H1 (cell line): Measurements from ENCODE around the gene CERS5. TPM values are rescaled to one million over a fixed set of nuclear protein-coding genes. Genes with fewer than 3 reads are reported as not detected.

Experiments
- CTCF ChIA-PET: fragments of 300-600 bp; sonication (Branson Sonifier 250); formaldehyde crosslinking; loops from one replicate; lab custom pipeline; 2021; ENCODE audit not compliant: partially characterized antibody; lab: Charles Lee
- POLR2A ChIA-PET: fragments of 300-600 bp; sonication (Branson Sonifier 250); formaldehyde crosslinking; loops from one replicate; lab custom pipeline; 2021; ENCODE audit warnings: inconsistent platforms; ENCODE audit not compliant: partially characterized antibody; lab: Charles Lee
- DNase-seq, 2 experiments: peaks; one replicate each; pipeline versions ENCODE4 v3.0.0 to v3.0.0-alpha.2; 2010 to 2022; ENCODE audit warnings: low spot score in 2 of 2, low read depth in 1 of 2, mixed read lengths in 1 of 2
- FAIRE-seq: peaks from 2 replicates; lab custom pipeline; 2011; peaks lifted over from hg19 to GRCh38; lab: Jason Lieb, UNC
- H2AFZ ChIP-seq: 2 replicates; pipeline ENCODE4 v1.8.1; 2012; ENCODE audit warnings: low read length, inconsistent platforms
- H2AK5ac ChIP-seq: 2 replicates; pipeline ENCODE4 v1.6.1; 2013; ENCODE audit warnings: low read depth, low read length
- H2BK120ac ChIP-seq: replicated peaks from 2 replicates; pipeline ENCODE3; 2013; ENCODE audit warnings: low read depth, low read length, inconsistent platforms
- H2BK12ac ChIP-seq: 2 replicates; pipeline ENCODE4 v1.6.1; 2013; ENCODE audit warnings: low read depth, low read length
- H2BK15ac ChIP-seq: 2 replicates; pipeline ENCODE4 v1.6.1; 2013; ENCODE audit warnings: low read length
- H2BK20ac ChIP-seq: 2 replicates; pipeline ENCODE4 v1.6.1; 2013; ENCODE audit warnings: low read length
- H2BK5ac ChIP-seq: 2 replicates; pipeline ENCODE4 v1.6.1; 2013; ENCODE audit warnings: low read depth, low read length
- H3K14ac ChIP-seq: 2 replicates; pipeline ENCODE4 v1.6.1; 2013; ENCODE audit warnings: inconsistent platforms; ENCODE audit not compliant: insufficient read length
- H3K18ac ChIP-seq: 2 replicates; pipeline ENCODE4 v1.6.1; 2013; ENCODE audit warnings: low read length; ENCODE audit errors: extremely low read depth
- H3K23ac ChIP-seq: 2 replicates; pipeline ENCODE4 v1.6.1; 2013; ENCODE audit warnings: inconsistent platforms; ENCODE audit not compliant: insufficient read length
- H3K23me2 ChIP-seq: 2 replicates; pipeline ENCODE4 v1.6.1; 2013; ENCODE audit warnings: low read depth, low read length
- H3K27ac ChIP-seq: 2 replicates; pipeline ENCODE4 v1.6.1; 2011; ENCODE audit warnings: low read depth, low read length, inconsistent platforms
- H3K27me3 ChIP-seq, 4 experiments: replicated peaks in 1 of 4; 1 replicate in 1 of 4; 2 replicates in 3 of 4; pipeline versions ENCODE4 v1.6.1 to v1.8.1; 2011 to 2013; ENCODE audit warnings: low read length in 3 of 4, mild to moderate bottlenecking in 3 of 4, inconsistent platforms in 2 of 4, mixed read lengths in 2 of 4, moderate library complexity in 1 of 4; ENCODE audit not compliant: control insufficient read depth in 3 of 4, insufficient read depth in 3 of 4; ENCODE audit errors: extremely low read depth in 1 of 4
- H3K36me3 ChIP-seq, 4 experiments: 2 replicates each; pipeline versions ENCODE4 v1.6.1 to v1.8.1; 2011 to 2013; ENCODE audit warnings: mild to moderate bottlenecking in 4 of 4, low read length in 3 of 4, moderate library complexity in 2 of 4, control low read depth in 1 of 4, inconsistent platforms in 1 of 4; ENCODE audit not compliant: insufficient read depth in 4 of 4, control insufficient read depth in 2 of 4
- H3K4ac ChIP-seq: replicated peaks from 2 replicates; pipeline ENCODE3; 2013; ENCODE audit warnings: low read length, low read depth, mixed read lengths, inconsistent platforms; ENCODE audit not compliant: insufficient read length
- H3K4me1 ChIP-seq, 4 experiments: replicated peaks in 1 of 4; 1 replicate in 1 of 4; 2 replicates in 3 of 4; pipeline versions ENCODE4 v1.6.1 to v1.8.1; 2011 to 2013; ENCODE audit warnings: low read length in 3 of 4, inconsistent platforms in 2 of 4, mixed read lengths in 1 of 4; ENCODE audit not compliant: insufficient read depth in 4 of 4, control insufficient read depth in 3 of 4
- H3K4me2 ChIP-seq, 2 experiments: 2 replicates each; pipeline versions ENCODE4 v1.6.1 to v1.8.1; 2011 to 2013; ENCODE audit warnings: low read depth in 2 of 2, low read length in 2 of 2, control low read depth in 1 of 2, inconsistent platforms in 1 of 2, mild to moderate bottlenecking in 1 of 2; ENCODE audit not compliant: insufficient read depth in 1 of 2
- H3K4me3 ChIP-seq, 4 experiments: fragments of 200-600, 300-600 bp in 1 of 4; sonication (generic), shearing (Covaris generic), sonication (Bioruptor Twin) in 1 of 4; 2 replicates each; pipeline versions ENCODE4 v1.5.1 to v1.8.1; 2011 to 2016; ENCODE audit warnings: low read length in 4 of 4, low read depth in 3 of 4, control low read depth in 2 of 4, inconsistent platforms in 2 of 4, mild to moderate bottlenecking in 2 of 4, mixed read lengths in 1 of 4, moderate library complexity in 1 of 4; ENCODE audit not compliant: insufficient read depth in 2 of 4; ENCODE audit errors: extremely low read depth in 1 of 4
- H3K56ac ChIP-seq: replicated peaks from 2 replicates; pipeline ENCODE3; 2013; ENCODE audit warnings: low read depth, mild to moderate bottlenecking, mixed read lengths, low read length, inconsistent platforms; ENCODE audit not compliant: insufficient read length
- H3K79me1 ChIP-seq: 2 replicates; pipeline ENCODE4 v1.6.1; 2013; ENCODE audit warnings: low read depth, low read length, control low read depth
- H3K79me2 ChIP-seq, 2 experiments: 2 replicates each; pipeline versions ENCODE4 v1.6.1 to v1.8.1; 2012 to 2013; ENCODE audit warnings: low read length in 2 of 2, mild to moderate bottlenecking in 2 of 2, inconsistent platforms in 1 of 2; ENCODE audit not compliant: insufficient read depth in 2 of 2, control insufficient read depth in 1 of 2
- H3K9ac ChIP-seq, 4 experiments: replicated peaks in 1 of 4; 1 replicate in 1 of 4; 2 replicates in 3 of 4; pipeline versions ENCODE4 v1.6.1 to v1.8.1; 2011 to 2013; ENCODE audit warnings: low read depth in 3 of 4, low read length in 3 of 4, control low read depth in 2 of 4, mild to moderate bottlenecking in 2 of 4, moderate library complexity in 2 of 4, inconsistent platforms in 1 of 4; ENCODE audit errors: extremely low read depth in 1 of 4
- H3K9me3 ChIP-seq, 2 experiments: 2 replicates each; pipeline versions ENCODE4 v1.6.1 to v1.8.1; 2012 to 2013; ENCODE audit warnings: mild to moderate bottlenecking in 2 of 2, moderate library complexity in 2 of 2, control low read depth in 1 of 2, inconsistent platforms in 1 of 2, low read depth in 1 of 2, low read length in 1 of 2, mixed read lengths in 1 of 2; ENCODE audit not compliant: insufficient read depth in 2 of 2
- H4K20me1 ChIP-seq, 2 experiments: replicated peaks in 1 of 2; 2 replicates each; pipeline versions ENCODE3 to v1.8.1; 2011 to 2013; ENCODE audit warnings: inconsistent platforms in 2 of 2, low read length in 2 of 2, mild to moderate bottlenecking in 1 of 2; ENCODE audit not compliant: insufficient read depth in 2 of 2, control insufficient read depth in 1 of 2
- H4K5ac ChIP-seq: 2 replicates; pipeline ENCODE4 v1.6.1; 2013; ENCODE audit warnings: low read length, low read depth, mixed read lengths, inconsistent platforms; ENCODE audit not compliant: insufficient read length
- H4K8ac ChIP-seq: 2 replicates; pipeline ENCODE4 v1.8.0; 2013; ENCODE audit warnings: mild to moderate bottlenecking, moderate library complexity, low read length, inconsistent platforms; ENCODE audit not compliant: insufficient read depth; ENCODE audit errors: extremely low read depth
- H4K91ac ChIP-seq: replicated peaks from 2 replicates; pipeline ENCODE3; 2013; ENCODE audit warnings: low read length, mixed read lengths, inconsistent platforms; ENCODE audit not compliant: insufficient read length
- BCL11A ChIP-seq, 2 experiments: IDR thresholded peaks; one replicate each; pipeline ENCODE4 v1.6.1; 2011; ENCODE audit warnings: low read depth in 2 of 2, low read length in 2 of 2, mild to moderate bottlenecking in 2 of 2
- CBX8 ChIP-seq: fragments of 300-800, 300-1000 bp; sonication (generic); IDR thresholded peaks from 2 replicates; pipeline ENCODE4 v1.7.1; 2016; ENCODE audit warnings: low read depth, low read length, borderline replicate concordance
- CREB1 ChIP-seq: IDR thresholded peaks from 2 replicates; pipeline ENCODE4 v1.6.1; 2012; ENCODE audit warnings: inconsistent platforms
- CTBP2 ChIP-seq: IDR thresholded peaks from 2 replicates; pipeline ENCODE4 v1.7.0; 2011; ENCODE audit warnings: borderline replicate concordance, mild to moderate bottlenecking, moderate library complexity, mixed read lengths, low read length; ENCODE audit not compliant: insufficient read depth, insufficient read length
- GTF2F1 ChIP-seq: IDR thresholded peaks from 2 replicates; pipeline ENCODE4 v1.6.1; 2012; ENCODE audit warnings: low read depth, low read length, improper control_type of control experiment, borderline replicate concordance
- HDAC6 ChIP-seq: IDR thresholded peaks from one replicate; pipeline ENCODE4 v1.7.1; 2012; ENCODE audit warnings: low read depth, mild to moderate bottlenecking, inconsistent platforms, low read length, moderate library complexity
- MAFK ChIP-seq: IDR thresholded peaks from 2 replicates; pipeline ENCODE4 v1.6.1; 2012; ENCODE audit warnings: low read depth, mild to moderate bottlenecking, improper control_type of control experiment, low read length
- PHF8 ChIP-seq: fragments of 200-600 bp; sonication (generic); conservative IDR thresholded peaks from 2 replicates; pipeline ENCODE4 v1.7.1; 2012; ENCODE audit warnings: low read depth, mild to moderate bottlenecking, inconsistent platforms, low read length, moderate library complexity
- POLR2A ChIP-seq, 2 experiments: IDR thresholded peaks; 1 replicate in 1 of 2; 2 replicates in 1 of 2; pipeline ENCODE4 v1.6.1; 2011; ENCODE audit warnings: low read depth in 2 of 2, low read length in 2 of 2, mild to moderate bottlenecking in 2 of 2; ENCODE audit errors: control extremely low read depth in 1 of 2
- RFX5 ChIP-seq: IDR thresholded peaks from 2 replicates; pipeline ENCODE4 v1.6.1; 2011; ENCODE audit warnings: low read depth, low read length, improper control_type of control experiment, borderline replicate concordance
- SIN3A ChIP-seq, 2 experiments: IDR thresholded peaks in 1 of 2; conservative IDR thresholded peaks in 1 of 2; 2 replicates each; pipeline ENCODE4 v1.6.1; 2011 to 2012; ENCODE audit warnings: low read length in 2 of 2, improper control_type of control experiment in 1 of 2, low read depth in 1 of 2, mild to moderate bottlenecking in 1 of 2
- WGBS, 2 experiments: shearing (Covaris generic) in 1 of 2; methylation state at CpG; one replicate each; pipeline versions ENCODE4 v1.1.6 to v1.1.7; 2013 to 2015; ENCODE audit warnings: low lambda C conversion rate in 2 of 2, mixed read lengths in 2 of 2, inconsistent platforms in 1 of 2, low coverage in 1 of 2, missing lambda C conversion rate in 1 of 2; ENCODE audit not compliant: insufficient replicate concordance in 2 of 2, insufficient coverage in 1 of 2, insufficient read length in 1 of 2; ENCODE audit errors: extremely low coverage in 1 of 2, missing lambda C conversion rate in 1 of 2; 5-methylcytosine and 5-hydroxymethylcytosine counted together
- polyA plus RNA-seq, 7 experiments: library from polyadenylated mRNA; depleted of rRNA in 3 of 7; stranded (reverse) in 5 of 7; unstranded in 2 of 7; fragments of >200 nt in 5 of 7; fragments of 200-250 nt in 2 of 7; gene quantifications; 1 replicate in 5 of 7; 2 replicates in 1 of 7; 4 replicates in 1 of 7; pipeline versions ENCODE4 v1.2.1 to v1.2.3, GENCODE V29; 2011 to 2013; ENCODE audit warnings: missing spikeins in 2 of 7, mixed read lengths in 2 of 7
- total RNA-seq: library from RNA; stranded (reverse); fragmentation: NEBNext Ultra II Directional; extraction: Animal tissue kit (Norgen Biotek cat#: 25700); gene quantifications from 2 replicates; pipeline ENCODE4 v1.2.1, GENCODE V29; 2021
- TF ChIP-seq, protein P1 (sequence below): IDR thresholded peaks from 2 replicates; pipeline ENCODE4 v1.6.1; 2012; ENCODE audit warnings: inconsistent platforms

CERS5 gene
- total and polyA plus RNA-seq, 2 of the 8 experiments (the other 6 are each of a cell fraction or from before 2014, with no cell fraction given), result 69.2 to 119 TPM

DNA sequence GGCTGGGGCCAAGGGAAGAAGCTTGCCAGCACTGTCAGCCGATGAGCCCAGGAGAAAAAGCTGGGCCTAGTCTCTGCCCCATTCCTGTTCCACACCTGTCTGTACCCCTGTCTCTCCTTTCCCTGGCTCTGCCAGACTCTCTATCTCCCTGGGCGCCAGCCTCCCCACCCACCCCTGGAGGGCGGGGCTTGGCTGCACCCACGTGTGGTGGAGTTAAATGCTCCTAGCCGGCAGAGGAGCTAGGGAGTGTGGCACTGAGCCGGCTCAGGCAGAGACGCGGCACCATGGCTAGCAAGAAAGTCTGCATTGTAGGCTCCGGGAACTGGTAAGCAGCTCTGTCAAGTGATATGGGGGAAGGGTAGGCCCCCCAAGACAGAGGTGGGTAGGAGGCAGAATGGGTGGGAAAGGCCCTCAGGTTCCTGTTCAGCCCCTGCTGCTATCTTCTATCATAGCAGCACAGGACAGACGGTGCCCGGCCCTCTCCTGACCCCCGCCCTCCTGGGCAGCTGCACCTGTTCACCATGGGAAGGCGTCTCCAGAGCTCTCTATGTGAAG is 63.3 kb downstream of the CERS5 start, which contains the start of gene GPD1:
Gene GPD1, plus strand, starts transcription at position 242 of the 555 bp plus-strand sequence. Its CDS starts 43 bp downstream, at position 285.
- TF ChIP-seq MAFK (no peak), POLR2A (IDR thresholded peaks at IDR 0.05; ENCODE audit: control extremely low read depth in 1 of 2, low read depth in 2 of 2, low read length in 2 of 2) (0 out of 3 replicates have a peak, but pooled peaks of 1 of the 2 experiments have one; percentile 32), CBX8 (no peak), CREB1 (no peak), BCL11A (IDR thresholded peaks at IDR 0.05; ENCODE audit: low read depth in 2 of 2, low read length in 2 of 2) (no peak), RFX5 (no peak), SIN3A (conservative IDR thresholded peaks at IDR 0.05 in 1 of 2, IDR thresholded peaks at IDR 0.05 in 1 of 2; ENCODE audit: low read depth in 1 of 2, low read length in 2 of 2) (no peak), PHF8 (no peak), CTBP2 (no peak), GTF2F1 (no peak), HDAC6 (no peak)
- TF ChIP-seq, protein P1, sequence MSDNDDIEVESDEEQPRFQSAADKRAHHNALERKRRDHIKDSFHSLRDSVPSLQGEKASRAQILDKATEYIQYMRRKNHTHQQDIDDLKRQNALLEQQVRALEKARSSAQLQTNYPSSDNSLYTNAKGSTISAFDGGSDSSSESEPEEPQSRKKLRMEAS, result peak; percentile 24; the same call in 1 of the 2 replicates
- DNase-seq, result peak in 1 of 2 experiments; percentile 67
- Histone ChIP-seq H3K79me2 (no peaks in the 10 kb centered on the region), H3K27ac (no peak within 1 kb of the TSS), H3K4ac (no peak within 1 kb of the TSS), H3K23ac (no peak within 1 kb of the TSS), H2BK5ac (0 out of 2 replicates have a peak within 1 kb of the TSS, but pooled peaks have one; percentile 2), H3K4me3 (no peak within 1 kb of the TSS), H3K79me1 (no peaks in the 10 kb centered on the region), H2AFZ (no peak within 1 kb of the TSS), H3K9me3 (no peaks in the 10 kb centered on the region), H3K56ac (no peak within 1 kb of the TSS), H2BK15ac (0 out of 2 replicates have a peak within 1 kb of the TSS, but pooled peaks have one; percentile 19), H2BK120ac (no peak within 1 kb of the TSS), H2BK20ac (no peak within 1 kb of the TSS), H3K4me2 (0 out of 4 replicates have a peak within 1 kb of the TSS, but pooled peaks of 1 of the 2 experiments have one; percentile 7), H3K14ac (no peak within 1 kb of the TSS), H3K23me2 (no peaks in the 10 kb centered on the region), H4K20me1 (peaks cover 0 to 5% of the 10 kb centered on the region in 2 experiments), H3K36me3 (peaks cover 10 to 20% (median 12%) of the 10 kb centered on the region in 4 experiments), H4K5ac (no peak within 1 kb of the TSS), H2AK5ac (no peak within 1 kb of the TSS), H3K9ac (no peak within 1 kb of the TSS; a peak in 1 of 7 replicates), H2BK12ac (0 out of 2 replicates have a peak within 1 kb of the TSS, but pooled peaks have one; percentile 27), H4K8ac (peak within 1 kb of the TSS; percentile 7; the same call in 1 of the 2 replicates), H4K91ac (no peak within 1 kb of the TSS), H3K27me3 (no peaks in the 10 kb centered on the region), H3K4me1 (peaks cover 2 to 9% (median 6%) of the 10 kb centered on the region in 4 experiments; a peak in 5 of 7 replicates), H3K18ac (no peak within 1 kb of the TSS)
- WGBS, 2 experiments, result 65% methylated on average over 13 of the region's 13 CpGs; no CpG with 5 or more reads in 1 of the 2 experiments
- no peak for FAIRE-seq
- ChIA-PET CTCF (interaction anchor here (0.6 to 32.9 kb wide), 14 partner anchors 7 to 582 kb away, joined by 3 to 625 read pairs (median 4); partner anchors contain the start of genes CERS5, COX14 and SMARCD1), POLR2A (interaction anchor here (0.8 to 27.1 kb wide), 6 partner anchors 5 to 66 kb away, joined by 3 to 457 read pairs (median 4); partner anchors contain the start of genes COX14, GPD1 and SMARCD1)
